GM12878 (cell line): ENCODE results near the gene CDH8. TPM values are rescaled to one million over a fixed set of nuclear protein-coding genes. Genes with fewer than 3 reads are reported as not detected.

ENCODE experiments used
- ATAC-seq: fragments of 200-7000 bp; cut with Tn5 transposase; 3 replicates; pipeline ENCODE4 v1.9.1; 2020; ENCODE audit warnings: mild to moderate bottlenecking, moderate library complexity
- BruUV-seq: library from RNA; stranded (reverse); fragments of 400-500 nt; replicated peaks from 2 replicates; lab custom pipeline; 2021; lab: Mats Ljungman, UMichigan
- CTCF ChIA-PET: fragments of 300-600 bp; sonication (Branson Sonifier 250); formaldehyde crosslinking; extraction: SDS; loops from one replicate; lab custom pipeline; 2021; ENCODE audit warnings: inconsistent platforms; lab: Yijun Ruan, JAX
- POLR2A ChIA-PET: fragments of 350-600 bp; formaldehyde crosslinking; extraction: SDS; loops from one replicate; lab custom pipeline; 2021; ENCODE audit warnings: inconsistent platforms; lab: Charles Lee
- RAD21 ChIA-PET: fragments of 300-600 bp; sonication (Branson Sonifier 250); formaldehyde crosslinking; loops from one replicate; lab custom pipeline; 2023; ENCODE audit warnings: antibody characterized with exemption; ENCODE audit not compliant: unreplicated experiment; lab: Charles Lee
- SMC1A ChIA-PET: fragments of 300-600 bp; sonication (Branson Sonifier 250); formaldehyde crosslinking; loops from one replicate; lab custom pipeline; 2023; ENCODE audit not compliant: unreplicated experiment, uncharacterized antibody; lab: Charles Lee
- DNase-seq: peaks from one replicate; pipeline ENCODE4 v3.0.0-alpha.2; 2011; ENCODE audit warnings: low read depth, low spot score
- FAIRE-seq: peaks from 3 replicates; lab custom pipeline; 2011; peaks lifted over from hg19 to GRCh38; lab: Jason Lieb, UNC
- H2AFZ ChIP-seq: 2 replicates; pipeline ENCODE4 v1.6.0; 2011; ENCODE audit warnings: low read depth, low read length, control low read depth; ENCODE audit not compliant: control insufficient read depth
- H3K27ac ChIP-seq: 2 replicates; pipeline ENCODE4 v1.5.1; 2011; ENCODE audit warnings: control low read depth; ENCODE audit not compliant: control insufficient read depth, insufficient read depth
- H3K27me3 ChIP-seq, 2 experiments: replicated peaks in 1 of 2; 2 replicates each; pipeline versions ENCODE4 v1.6.0 to v1.6.1; 2011; ENCODE audit warnings: low read length in 1 of 2; ENCODE audit not compliant: control insufficient read depth in 2 of 2, insufficient read depth in 2 of 2
- H3K36me3 ChIP-seq, 2 experiments: 2 replicates each; pipeline ENCODE4 v1.5.1; 2011; ENCODE audit warnings: low read length in 1 of 2; ENCODE audit not compliant: control insufficient read depth in 2 of 2, insufficient read depth in 2 of 2
- H3K4me1 ChIP-seq: 2 replicates; pipeline ENCODE4 v1.6.1; 2011; ENCODE audit warnings: mild to moderate bottlenecking, low read length, moderate library complexity, mixed read lengths; ENCODE audit not compliant: control insufficient read depth, insufficient read depth
- H3K4me2 ChIP-seq: 2 replicates; pipeline ENCODE4 v1.6.0; 2011; ENCODE audit warnings: control low read depth; ENCODE audit not compliant: control insufficient read depth, insufficient read depth
- H3K4me3 ChIP-seq: fragments of 200-600 bp; sonication (generic); 2 replicates; pipeline ENCODE4 v1.5.1; 2016
- H3K79me2 ChIP-seq: 2 replicates; pipeline ENCODE4 v1.6.0; 2011; ENCODE audit warnings: low read length; ENCODE audit not compliant: control insufficient read depth, insufficient read depth
- H3K9ac ChIP-seq: 2 replicates; pipeline ENCODE4 v1.8.0; 2011; ENCODE audit warnings: low read length, control low read depth, mixed read lengths; ENCODE audit not compliant: control insufficient read depth, insufficient read depth
- H3K9me3 ChIP-seq: replicated peaks from 3 replicates; pipeline ENCODE4 v1.5.1; 2011; ENCODE audit warnings: mild to moderate bottlenecking, low read length; ENCODE audit not compliant: control insufficient read depth, insufficient read depth
- H4K20me1 ChIP-seq: 2 replicates; pipeline ENCODE4 v1.6.0; 2011; ENCODE audit not compliant: control insufficient read depth, insufficient read depth
- ATF7 ChIP-seq: fragments of 450-650 bp; IDR thresholded peaks from 2 replicates; pipeline ENCODE4 v1.6.1; 2016; ENCODE audit warnings: low read depth, mild to moderate bottlenecking
- BMI1 ChIP-seq: fragments of 450-650 bp; IDR thresholded peaks from 2 replicates; pipeline ENCODE4 v1.6.1; 2016; ENCODE audit warnings: mild to moderate bottlenecking, moderate library complexity, borderline replicate concordance
- E2F4 ChIP-seq: IDR thresholded peaks from 2 replicates; pipeline ENCODE4 v1.6.1; 2012; ENCODE audit warnings: low read depth, low read length, improper control_type of control experiment
- FOXM1 ChIP-seq: IDR thresholded peaks from 2 replicates; pipeline ENCODE4 v1.6.1; 2012; ENCODE audit warnings: low read depth, mild to moderate bottlenecking, inconsistent platforms, low read length, moderate library complexity
- IRF4 ChIP-seq: IDR thresholded peaks from 2 replicates; pipeline ENCODE4 v1.6.1; 2011; ENCODE audit warnings: low read depth, low read length
- NFYA ChIP-seq: IDR thresholded peaks from 2 replicates; pipeline ENCODE4 v1.6.1; 2011; ENCODE audit warnings: low read depth, mild to moderate bottlenecking, low read length, improper control_type of control experiment, borderline replicate concordance
- POLR2AphosphoS2 ChIP-seq: IDR thresholded peaks from 2 replicates; pipeline ENCODE4 v1.6.1; 2011; ENCODE audit warnings: low read depth, mild to moderate bottlenecking, low read length, improper control_type of control experiment, moderate library complexity
- SMARCA5 ChIP-seq: fragments of 450-650 bp; IDR thresholded peaks from 2 replicates; pipeline ENCODE4 v1.6.1; 2017; ENCODE audit warnings: mild to moderate bottlenecking
- SMC3 ChIP-seq: IDR thresholded peaks from 2 replicates; pipeline ENCODE4 v1.6.1; 2011; ENCODE audit warnings: low read length, improper control_type of control experiment, borderline replicate concordance
- SREBF1 ChIP-seq: IDR thresholded peaks from 2 replicates; pipeline ENCODE4 v1.6.1; 2012; ENCODE audit warnings: mild to moderate bottlenecking, low read length
- WRNIP1 ChIP-seq: IDR thresholded peaks from 2 replicates; pipeline ENCODE4 v1.6.1; 2011; ENCODE audit warnings: low read depth, low read length, improper control_type of control experiment, borderline replicate concordance
- WGBS: methylation state at CpG from one replicate; pipeline ENCODE4 v1.1.6; 2016; ENCODE audit warnings: low lambda C conversion rate; ENCODE audit not compliant: insufficient replicate concordance, insufficient coverage; ENCODE audit errors: missing lambda C conversion rate; 5-methylcytosine and 5-hydroxymethylcytosine counted together
- in situ Hi-C: fragments of 300-500 bp; cut with MboI; formaldehyde crosslinking; loops from 9 replicates; pipeline ENCODE4 v1.14.3; 2018; ENCODE audit warnings: mixed read lengths
- intact Hi-C: fragments of 100-400 bp; cut with micrococcal nuclease; formaldehyde crosslinking; loops from one replicate; pipeline ENCODE4 v1.14.2; 2022; ENCODE audit not compliant: unreplicated experiment
- polyA plus RNA-seq, 11 experiments: library from polyadenylated mRNA; depleted of rRNA in 4 of 11; unstranded in 6 of 11; stranded (reverse) in 5 of 11; fragments of >200 nt; fragmentation: Nextera tagmentation in 4 of 11; fragmentation: Illumina TruSeq in 1 of 11; extraction: Ambion mirVana in 4 of 11; extraction: Trizol in 1 of 11; gene quantifications; 1 replicate in 1 of 11; 2 replicates in 10 of 11; pipeline versions ENCODE4 v1.2.1 to v1.2.3, GENCODE V29; 2011 to 2016; ENCODE audit warnings: inconsistent platforms in 2 of 11, missing spikeins in 2 of 11, low read depth in 1 of 11
- total RNA-seq, 4 experiments: library from RNA; depleted of rRNA in 3 of 4; stranded (reverse); fragments of >200 nt in 3 of 4; fragmentation: Illumina TruSeq in 1 of 4; extraction: Trizol in 1 of 4; gene quantifications; 2 replicates each; pipeline versions ENCODE4 v1.2.1 to v1.2.3, GENCODE V29; 2013 to 2021
- TF ChIP-seq, protein P1 (sequence below): fragments of 450-650 bp; IDR thresholded peaks from 2 replicates; pipeline ENCODE4 v1.6.1; 2017; ENCODE audit warnings: mild to moderate bottlenecking, moderate library complexity
- TF ChIP-seq, protein P2 (sequence below): IDR thresholded peaks from 2 replicates; pipeline ENCODE4 v1.6.1; 2012; ENCODE audit warnings: low read depth, low read length, improper control_type of control experiment
- TF ChIP-seq, protein P3 (sequence below): fragments of 450-650 bp; IDR thresholded peaks from 2 replicates; pipeline ENCODE4 v1.6.1; 2018; ENCODE audit warnings: mild to moderate bottlenecking, low read depth, moderate library complexity; ENCODE audit not compliant: partially characterized antibody

Gene CDH8
- total and polyA plus RNA-seq, 10 of the 15 experiments (the other 5 are each of a cell fraction or from before 2014, with no cell fraction given) = 0.13 to 0.68 (median 0.25) TPM; not detected in 3

DNA sequence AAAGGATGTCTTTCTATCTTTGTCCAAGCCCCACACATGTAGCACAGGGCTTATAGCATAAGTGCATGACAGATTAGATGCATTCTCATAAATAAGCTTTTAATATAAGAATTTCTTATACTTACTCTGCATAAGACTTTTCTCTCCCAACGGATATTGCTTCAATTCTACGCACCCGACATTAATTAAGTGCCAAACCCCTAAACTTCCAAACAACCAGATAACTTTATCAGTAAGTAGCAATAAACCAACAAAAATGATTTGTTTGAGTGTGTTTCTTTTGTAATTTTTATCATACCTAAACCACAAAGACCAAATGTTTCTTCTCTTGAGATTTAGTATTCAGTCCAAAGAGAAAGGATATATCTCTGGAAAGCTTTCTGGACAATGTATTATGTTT is 391.5 kb downstream of the CDH8 start (continued):
- TF ChIP-seq, protein P1, sequence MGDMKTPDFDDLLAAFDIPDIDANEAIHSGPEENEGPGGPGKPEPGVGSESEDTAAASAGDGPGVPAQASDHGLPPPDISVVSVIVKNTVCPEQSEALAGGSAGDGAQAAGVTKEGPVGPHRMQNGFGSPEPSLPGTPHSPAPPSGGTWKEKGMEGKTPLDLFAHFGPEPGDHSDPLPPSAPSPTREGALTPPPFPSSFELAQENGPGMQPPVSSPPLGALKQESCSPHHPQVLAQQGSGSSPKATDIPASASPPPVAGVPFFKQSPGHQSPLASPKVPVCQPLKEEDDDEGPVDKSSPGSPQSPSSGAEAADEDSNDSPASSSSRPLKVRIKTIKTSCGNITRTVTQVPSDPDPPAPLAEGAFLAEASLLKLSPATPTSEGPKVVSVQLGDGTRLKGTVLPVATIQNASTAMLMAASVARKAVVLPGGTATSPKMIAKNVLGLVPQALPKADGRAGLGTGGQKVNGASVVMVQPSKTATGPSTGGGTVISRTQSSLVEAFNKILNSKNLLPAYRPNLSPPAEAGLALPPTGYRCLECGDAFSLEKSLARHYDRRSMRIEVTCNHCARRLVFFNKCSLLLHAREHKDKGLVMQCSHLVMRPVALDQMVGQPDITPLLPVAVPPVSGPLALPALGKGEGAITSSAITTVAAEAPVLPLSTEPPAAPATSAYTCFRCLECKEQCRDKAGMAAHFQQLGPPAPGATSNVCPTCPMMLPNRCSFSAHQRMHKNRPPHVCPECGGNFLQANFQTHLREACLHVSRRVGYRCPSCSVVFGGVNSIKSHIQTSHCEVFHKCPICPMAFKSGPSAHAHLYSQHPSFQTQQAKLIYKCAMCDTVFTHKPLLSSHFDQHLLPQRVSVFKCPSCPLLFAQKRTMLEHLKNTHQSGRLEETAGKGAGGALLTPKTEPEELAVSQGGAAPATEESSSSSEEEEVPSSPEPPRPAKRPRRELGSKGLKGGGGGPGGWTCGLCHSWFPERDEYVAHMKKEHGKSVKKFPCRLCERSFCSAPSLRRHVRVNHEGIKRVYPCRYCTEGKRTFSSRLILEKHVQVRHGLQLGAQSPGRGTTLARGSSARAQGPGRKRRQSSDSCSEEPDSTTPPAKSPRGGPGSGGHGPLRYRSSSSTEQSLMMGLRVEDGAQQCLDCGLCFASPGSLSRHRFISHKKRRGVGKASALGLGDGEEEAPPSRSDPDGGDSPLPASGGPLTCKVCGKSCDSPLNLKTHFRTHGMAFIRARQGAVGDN = no peak
- TF ChIP-seq, all 136 proteins: peak for 0

DNA sequence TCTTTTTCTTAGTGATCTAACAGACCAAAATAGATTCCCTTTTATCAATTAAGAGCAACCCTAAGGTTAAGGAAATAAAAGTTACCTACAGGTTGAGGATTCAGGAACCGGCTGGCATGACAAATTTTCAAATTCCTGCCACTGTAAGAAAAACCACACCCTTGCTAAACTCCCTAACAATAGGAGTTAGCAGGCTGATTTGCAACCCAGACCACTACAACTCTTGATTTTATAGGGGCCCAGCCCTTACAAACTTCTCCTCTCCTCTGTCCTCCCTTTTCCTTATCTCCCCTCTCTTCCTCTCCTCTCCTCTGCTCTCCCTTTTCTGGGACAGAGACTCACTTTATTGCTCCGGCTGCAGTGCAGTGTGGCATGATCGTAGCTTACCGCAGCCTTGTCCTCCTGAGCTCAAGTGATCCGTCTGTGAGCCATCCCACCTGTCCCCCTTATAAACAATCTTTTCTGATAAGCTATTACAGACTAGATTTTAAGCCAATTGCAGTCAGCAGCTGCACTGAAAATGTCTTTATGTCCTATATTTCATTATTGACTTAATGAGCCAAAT is 418.9 kb downstream of the CDH8 start:
- H3K27ac ChIP-seq = no peak overlapping the region
- no peaks in the 10 kb centered on the region for H3K79me2 ChIP-seq
- no peaks in the 10 kb centered on the region for H3K4me1 ChIP-seq
- ChIA-PET RAD21 (no interaction called here), SMC1A (no interaction called here), CTCF (no interaction called here), POLR2A (no interaction called here)
- no peak overlapping the region for H3K4me2 ChIP-seq
- intact Hi-C loops (no loop called here), in situ Hi-C loops (no loop called here)
- no peaks in the 10 kb centered on the region for H3K36me3 ChIP-seq
- no peak for ATAC-seq
- WGBS = 28% methylated on average over 5 of the region's 5 CpGs
- no peaks in the 10 kb centered on the region for H3K9me3 ChIP-seq
- no TSS peak for BruUV-seq
- FAIRE-seq = no peak
- H3K9ac ChIP-seq = no peak overlapping the region
- no peak for DNase-seq
- H3K4me3 ChIP-seq = no peak overlapping the region
- no peaks in the 10 kb centered on the region for H3K27me3 ChIP-seq
- H4K20me1 ChIP-seq = no peaks in the 10 kb centered on the region
- no peak overlapping the region for H2AFZ ChIP-seq
- TF ChIP-seq SMC3 = no peak
- no peak for TF ChIP-seq E2F4
- TF ChIP-seq FOXM1 = no peak
- TF ChIP-seq, protein P2, sequence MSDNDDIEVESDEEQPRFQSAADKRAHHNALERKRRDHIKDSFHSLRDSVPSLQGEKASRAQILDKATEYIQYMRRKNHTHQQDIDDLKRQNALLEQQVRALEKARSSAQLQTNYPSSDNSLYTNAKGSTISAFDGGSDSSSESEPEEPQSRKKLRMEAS = no peak
- no peak for TF ChIP-seq WRNIP1
- TF ChIP-seq IRF4 = no peak
- TF ChIP-seq SMARCA5 = no peak
- TF ChIP-seq ATF7 = no peak
- no peak for TF ChIP-seq NFYA
- TF ChIP-seq POLR2AphosphoS2 = no peak
- TF ChIP-seq SREBF1 = no peak
- no peak for TF ChIP-seq BMI1
- TF ChIP-seq, protein P3, sequence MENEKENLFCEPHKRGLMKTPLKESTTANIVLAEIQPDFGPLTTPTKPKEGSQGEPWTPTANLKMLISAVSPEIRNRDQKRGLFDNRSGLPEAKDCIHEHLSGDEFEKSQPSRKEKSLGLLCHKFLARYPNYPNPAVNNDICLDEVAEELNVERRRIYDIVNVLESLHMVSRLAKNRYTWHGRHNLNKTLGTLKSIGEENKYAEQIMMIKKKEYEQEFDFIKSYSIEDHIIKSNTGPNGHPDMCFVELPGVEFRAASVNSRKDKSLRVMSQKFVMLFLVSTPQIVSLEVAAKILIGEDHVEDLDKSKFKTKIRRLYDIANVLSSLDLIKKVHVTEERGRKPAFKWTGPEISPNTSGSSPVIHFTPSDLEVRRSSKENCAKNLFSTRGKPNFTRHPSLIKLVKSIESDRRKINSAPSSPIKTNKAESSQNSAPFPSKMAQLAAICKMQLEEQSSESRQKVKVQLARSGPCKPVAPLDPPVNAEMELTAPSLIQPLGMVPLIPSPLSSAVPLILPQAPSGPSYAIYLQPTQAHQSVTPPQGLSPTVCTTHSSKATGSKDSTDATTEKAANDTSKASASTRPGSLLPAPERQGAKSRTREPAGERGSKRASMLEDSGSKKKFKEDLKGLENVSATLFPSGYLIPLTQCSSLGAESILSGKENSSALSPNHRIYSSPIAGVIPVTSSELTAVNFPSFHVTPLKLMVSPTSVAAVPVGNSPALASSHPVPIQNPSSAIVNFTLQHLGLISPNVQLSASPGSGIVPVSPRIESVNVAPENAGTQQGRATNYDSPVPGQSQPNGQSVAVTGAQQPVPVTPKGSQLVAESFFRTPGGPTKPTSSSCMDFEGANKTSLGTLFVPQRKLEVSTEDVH = no peak
